DOHH2 (cell line): ENCODE data around the gene MTR.

Experiments
- EZH2phosphoT487 ChIP-seq: fragments of 200-600 bp; sonication (generic); IDR thresholded peaks from 2 replicates; pipeline ENCODE4 v1.6.1; 2017; ENCODE audit warnings: borderline replicate concordance, mild to moderate bottlenecking, antibody characterized with exemption, low read length, moderate library complexity, mixed read lengths
- TF ChIP-seq, protein P1 (sequence below): fragments of 200-600 bp; sonication (generic); IDR thresholded peaks from one replicate; pipeline ENCODE4 v1.5.1; 2014; ENCODE audit warnings: antibody characterized with exemption, mild to moderate bottlenecking, low read depth, low read length; ENCODE audit not compliant: poor library complexity, severe bottlenecking

DNA sequence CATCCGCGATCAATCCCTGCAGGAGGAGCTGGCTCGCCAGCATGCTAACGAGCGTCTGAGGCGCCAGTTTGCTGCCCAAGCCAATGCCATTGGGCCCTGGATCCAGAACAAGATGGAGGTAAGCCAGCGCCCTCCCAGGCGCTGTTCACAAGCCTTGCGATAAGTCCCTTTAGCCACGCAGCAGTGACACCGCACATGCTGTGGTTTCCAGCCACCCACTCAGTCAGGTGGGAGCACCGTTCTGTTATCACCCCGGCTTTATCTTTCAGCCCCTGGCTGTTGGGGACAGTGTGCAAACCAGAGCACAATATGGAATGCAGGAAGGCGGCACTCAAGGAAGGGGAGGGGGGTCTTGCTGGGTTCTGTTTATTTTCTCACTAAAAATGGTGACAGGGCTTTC is 41.1 kb upstream of the MTR start:
- TF ChIP-seq, protein P1, sequence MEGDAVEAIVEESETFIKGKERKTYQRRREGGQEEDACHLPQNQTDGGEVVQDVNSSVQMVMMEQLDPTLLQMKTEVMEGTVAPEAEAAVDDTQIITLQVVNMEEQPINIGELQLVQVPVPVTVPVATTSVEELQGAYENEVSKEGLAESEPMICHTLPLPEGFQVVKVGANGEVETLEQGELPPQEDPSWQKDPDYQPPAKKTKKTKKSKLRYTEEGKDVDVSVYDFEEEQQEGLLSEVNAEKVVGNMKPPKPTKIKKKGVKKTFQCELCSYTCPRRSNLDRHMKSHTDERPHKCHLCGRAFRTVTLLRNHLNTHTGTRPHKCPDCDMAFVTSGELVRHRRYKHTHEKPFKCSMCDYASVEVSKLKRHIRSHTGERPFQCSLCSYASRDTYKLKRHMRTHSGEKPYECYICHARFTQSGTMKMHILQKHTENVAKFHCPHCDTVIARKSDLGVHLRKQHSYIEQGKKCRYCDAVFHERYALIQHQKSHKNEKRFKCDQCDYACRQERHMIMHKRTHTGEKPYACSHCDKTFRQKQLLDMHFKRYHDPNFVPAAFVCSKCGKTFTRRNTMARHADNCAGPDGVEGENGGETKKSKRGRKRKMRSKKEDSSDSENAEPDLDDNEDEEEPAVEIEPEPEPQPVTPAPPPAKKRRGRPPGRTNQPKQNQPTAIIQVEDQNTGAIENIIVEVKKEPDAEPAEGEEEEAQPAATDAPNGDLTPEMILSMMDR: no peak
- TF ChIP-seq EZH2phosphoT487: no peak
